ENCODE measurements around the gene GATM.

DNA sequence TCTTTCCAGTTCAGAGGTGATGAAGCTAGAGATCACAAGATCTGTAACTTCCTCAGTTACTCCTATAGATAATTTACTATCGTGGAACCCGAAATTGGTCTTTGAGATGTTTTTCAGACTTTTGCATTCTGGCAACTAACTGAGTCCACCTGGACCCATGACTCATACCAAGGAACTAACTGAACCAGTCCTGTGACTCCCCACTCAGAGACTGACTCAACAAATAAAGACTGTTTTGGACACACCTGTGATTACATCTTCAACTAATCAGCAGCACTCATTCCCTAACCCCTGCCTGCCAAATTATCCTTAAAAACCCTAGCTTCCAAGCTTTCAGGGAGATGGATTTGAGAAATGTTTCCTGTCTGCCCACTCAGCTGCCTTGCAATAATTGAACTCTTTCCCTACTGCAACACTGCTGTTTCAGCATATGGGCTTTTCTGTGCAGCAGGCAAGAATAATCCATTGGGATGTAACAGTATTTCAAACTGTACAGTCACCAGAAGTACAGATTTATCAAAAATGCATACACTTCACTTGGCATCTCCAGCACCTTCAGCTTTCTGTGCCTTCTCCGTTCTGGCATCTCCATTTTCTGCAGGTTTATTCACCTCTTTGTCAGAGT lies 57.7 kb downstream of the GATM start:
- no peak for TF ChIP-seq ARNT (IDR thresholded peaks at IDR 0.05)
- no peak for TF ChIP-seq TARDBP (IDR thresholded peaks at IDR 0.05)
- no peak for TF ChIP-seq FOXM1 (IDR thresholded peaks at IDR 0.05; ENCODE audit: borderline replicate concordance)

Measured in HEK293T (cell line).